Fibroblast of skin of right biceps (primary cell): ENCODE data around the gene RHOBTB3.

Source experiments
- DNase-seq: peaks from one replicate; pipeline ENCODE4 v3.0.0-alpha.2; 2013

RHOBTB3 gene

DNA sequence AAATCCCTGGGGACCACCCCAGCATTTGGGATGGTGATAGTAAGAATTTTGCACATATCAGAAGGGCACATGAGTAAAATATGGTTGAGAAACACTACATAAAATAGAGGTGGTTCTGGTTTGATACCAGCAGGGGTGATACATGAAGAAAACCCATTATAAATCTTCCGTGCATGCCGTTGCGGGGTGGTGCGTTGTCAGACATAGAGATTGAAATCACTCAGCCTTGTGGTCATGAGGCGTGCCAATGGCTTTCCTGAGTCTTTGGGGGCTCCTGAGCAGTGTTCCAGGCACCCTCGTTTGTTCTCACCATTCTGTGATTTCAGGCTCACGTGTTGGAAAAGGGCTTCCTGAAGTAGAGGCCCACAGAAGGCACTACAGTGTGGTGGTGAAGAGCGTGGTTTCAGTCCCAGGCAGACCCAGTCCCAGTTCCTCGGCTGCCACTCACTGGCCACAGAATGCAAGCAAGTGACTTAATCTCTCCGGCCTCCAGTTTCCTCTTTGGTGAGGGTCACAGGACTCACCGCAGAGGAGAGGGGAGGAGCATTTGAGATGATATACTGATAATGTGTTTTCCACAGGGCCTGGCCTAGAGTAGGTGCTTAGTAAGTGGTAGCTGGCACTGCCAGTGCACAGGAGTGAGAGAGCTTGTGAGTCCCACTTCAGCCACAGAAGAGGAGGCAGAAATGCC is 111.9 kb downstream of the RHOBTB3 start:
- DNase-seq: peak; percentile 42

DNA sequence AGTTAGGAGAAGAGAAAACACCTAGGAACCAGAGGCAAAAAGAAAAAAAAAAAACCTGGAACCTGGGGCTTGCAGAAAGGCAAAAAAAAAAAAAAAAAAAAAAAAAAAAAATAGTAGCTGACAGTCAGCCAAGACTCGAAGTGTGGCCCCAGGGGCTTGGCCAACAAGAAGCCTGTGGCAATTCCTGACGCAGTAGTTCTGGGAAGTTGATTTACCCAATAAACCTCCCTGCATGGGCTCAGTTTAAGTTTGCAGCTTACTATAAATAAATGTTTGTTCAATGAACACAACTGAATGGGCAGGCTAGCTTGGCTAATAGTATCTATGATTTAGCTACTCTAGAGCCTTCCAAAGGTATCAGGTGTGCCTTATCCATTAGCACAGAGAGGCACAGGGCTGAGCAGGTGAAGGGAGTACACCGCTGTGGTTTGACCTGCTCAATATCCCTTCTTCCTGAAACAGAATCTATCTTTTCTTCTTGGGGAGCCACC is 112.6 kb downstream of the RHOBTB3 start:
- no peak for DNase-seq

DNA sequence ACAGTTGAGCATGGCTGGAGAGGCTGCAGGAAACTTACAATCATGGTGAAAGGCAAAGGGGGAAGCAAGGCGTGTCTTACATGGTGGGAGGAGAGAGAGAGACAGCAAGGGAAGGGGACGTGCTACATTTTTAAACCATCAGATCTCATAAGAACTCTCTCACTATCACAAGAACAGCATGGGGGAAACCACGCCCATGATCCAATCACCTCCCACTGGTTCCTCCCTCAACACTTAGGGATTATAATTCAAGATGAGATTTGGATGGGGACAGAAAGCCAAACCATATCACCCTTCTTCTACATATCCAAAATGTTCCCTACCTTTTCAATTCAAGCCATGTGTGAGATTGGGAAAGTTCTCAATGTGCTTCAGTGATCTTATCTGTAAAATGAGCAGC is 114.3 kb downstream of the RHOBTB3 start:
- DNase-seq: no peak
